Psoas muscle (tissue), 8 donors: ENCODE data around the gene PLEKHH2. TPM values are rescaled to one million over a fixed set of nuclear protein-coding genes. Genes with fewer than 3 reads are reported as not detected.

Experiments used
- ATAC-seq, 4 donors: fragments of 200-7000 bp; cut with Tn5 transposase; one replicate each; pipeline ENCODE4 v1.9.1; 2020; ENCODE audit warnings: moderate library complexity in 3 of 4, mild to moderate bottlenecking in 2 of 4
- DNase-seq, 2 donors: peaks; one replicate each; pipeline ENCODE4 v3.0.0-alpha.2; 2020
- H3K27ac ChIP-seq: fragments of 200-600 bp; one replicate; pipeline ENCODE4 v1.8.0; 2022
- H3K27me3 ChIP-seq, 3 donors: fragments of 200-600 bp in 1 of 3; one replicate each; pipeline versions ENCODE4 v1.6.1 to v1.8.0; 2013 to 2022; ENCODE audit warnings: low read length in 2 of 3, mild to moderate bottlenecking in 2 of 3, moderate library complexity in 1 of 3; ENCODE audit not compliant: insufficient read depth in 3 of 3
- H3K36me3 ChIP-seq, 2 donors: fragments of 200-600 bp in 1 of 2; one replicate each; pipeline versions ENCODE4 v1.6.1 to v1.8.0; 2013 to 2022; ENCODE audit warnings: low read depth in 1 of 2, mild to moderate bottlenecking in 1 of 2, moderate library complexity in 1 of 2; ENCODE audit not compliant: insufficient read depth in 1 of 2
- H3K4me1 ChIP-seq: fragments of 200-600 bp; one replicate; pipeline ENCODE4 v1.8.0; 2022
- H3K4me3 ChIP-seq: fragments of 200-600 bp; one replicate; pipeline ENCODE4 v1.8.0; 2022; ENCODE audit warnings: mild to moderate bottlenecking
- H3K9me3 ChIP-seq: fragments of 200-600 bp; one replicate; pipeline ENCODE4 v1.8.0; 2022
- WGBS, 3 donors: extraction: QIAGEN DNeasy Blood & Tissue Kit; methylation state at CpG; one replicate each; pipeline versions ENCODE4 v1.1.6 to v1.1.7; 2013; 5-methylcytosine and 5-hydroxymethylcytosine counted together
- intact Hi-C, 2 donors: fragments of 100-400 bp; cut with DNase I; formaldehyde crosslinking; loops; one replicate each; pipeline versions ENCODE4 v1.11.0 to v1.14.2; 2022
- polyA plus RNA-seq, 3 donors: library from polyadenylated mRNA; stranded (reverse); fragments of 200-250 nt; gene quantifications; one replicate each; pipeline ENCODE4 v1.2.3, GENCODE V29; 2013
- total RNA-seq, 4 donors: library from RNA; stranded (reverse); fragmentation: NEBNext Ultra II Directional in 2 of 4; extraction: Animal tissue kit (Norgen Biotek cat#: 25700) in 2 of 4; gene quantifications; one replicate each; pipeline versions ENCODE4 v1.2.1 to v1.2.4, GENCODE V29; 2021 to 2023
- TF ChIP-seq, protein P1 (sequence below): fragments of 200-600 bp; IDR thresholded peaks from one replicate; pipeline ENCODE4 v1.8.0; 2022; ENCODE audit warnings: antibody characterized with exemption
- donor health status: healthy with polysubstance abuse.
- donor health status: DM: no; HTN: no; CAD: no; lungs with moderate emphysema.
- donor health status: Bipolar disorder and iron deficiency.
- donor health status: healthy.
- donor health status: DM: yes; HTN: yes; CAD: no.
- donor health status: DM: no; HTN: no; CAD: no.
- donor health status: DM: no; HTN: no; CAD: no.
- donor health status: DM: yes; HTN: yes; CAD: no.

The PLEKHH2 gene
- total and polyA plus RNA-seq, 7 donors: 0.14 to 2.2 (median 0.38) TPM

DNA sequence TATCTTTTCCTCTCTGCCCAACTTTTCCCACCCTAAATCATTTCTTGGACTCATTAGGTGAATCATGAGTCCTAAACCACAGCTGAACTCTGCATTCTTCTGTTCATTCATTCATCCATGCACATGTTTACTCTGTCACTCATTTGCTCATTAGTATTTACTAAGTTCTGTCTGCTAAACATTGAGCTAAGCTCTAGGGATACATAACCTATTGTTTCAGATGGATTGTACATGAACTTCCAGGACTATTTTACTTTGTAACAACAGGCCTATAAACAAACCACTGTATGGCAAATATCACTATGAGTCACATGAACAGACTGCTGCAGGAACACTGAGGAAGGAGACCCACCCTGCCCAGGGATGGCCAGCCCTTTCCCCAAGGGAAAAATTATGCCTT is 122.1 kb downstream of the PLEKHH2 start:
- H3K27ac ChIP-seq: no peak overlapping the region
- no peak for ATAC-seq
- H3K27me3 ChIP-seq: no peaks in the 10 kb centered on the region
- no peaks in the 10 kb centered on the region for H3K9me3 ChIP-seq
- H3K4me3 ChIP-seq: no peak overlapping the region
- H3K4me1 ChIP-seq: no peaks in the 10 kb centered on the region
- DNase-seq: no peak
- TF ChIP-seq, protein P1, sequence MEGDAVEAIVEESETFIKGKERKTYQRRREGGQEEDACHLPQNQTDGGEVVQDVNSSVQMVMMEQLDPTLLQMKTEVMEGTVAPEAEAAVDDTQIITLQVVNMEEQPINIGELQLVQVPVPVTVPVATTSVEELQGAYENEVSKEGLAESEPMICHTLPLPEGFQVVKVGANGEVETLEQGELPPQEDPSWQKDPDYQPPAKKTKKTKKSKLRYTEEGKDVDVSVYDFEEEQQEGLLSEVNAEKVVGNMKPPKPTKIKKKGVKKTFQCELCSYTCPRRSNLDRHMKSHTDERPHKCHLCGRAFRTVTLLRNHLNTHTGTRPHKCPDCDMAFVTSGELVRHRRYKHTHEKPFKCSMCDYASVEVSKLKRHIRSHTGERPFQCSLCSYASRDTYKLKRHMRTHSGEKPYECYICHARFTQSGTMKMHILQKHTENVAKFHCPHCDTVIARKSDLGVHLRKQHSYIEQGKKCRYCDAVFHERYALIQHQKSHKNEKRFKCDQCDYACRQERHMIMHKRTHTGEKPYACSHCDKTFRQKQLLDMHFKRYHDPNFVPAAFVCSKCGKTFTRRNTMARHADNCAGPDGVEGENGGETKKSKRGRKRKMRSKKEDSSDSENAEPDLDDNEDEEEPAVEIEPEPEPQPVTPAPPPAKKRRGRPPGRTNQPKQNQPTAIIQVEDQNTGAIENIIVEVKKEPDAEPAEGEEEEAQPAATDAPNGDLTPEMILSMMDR: no peak
- H3K36me3 ChIP-seq: no peaks in the 10 kb centered on the region
- intact Hi-C loops: no loop called here

DNA sequence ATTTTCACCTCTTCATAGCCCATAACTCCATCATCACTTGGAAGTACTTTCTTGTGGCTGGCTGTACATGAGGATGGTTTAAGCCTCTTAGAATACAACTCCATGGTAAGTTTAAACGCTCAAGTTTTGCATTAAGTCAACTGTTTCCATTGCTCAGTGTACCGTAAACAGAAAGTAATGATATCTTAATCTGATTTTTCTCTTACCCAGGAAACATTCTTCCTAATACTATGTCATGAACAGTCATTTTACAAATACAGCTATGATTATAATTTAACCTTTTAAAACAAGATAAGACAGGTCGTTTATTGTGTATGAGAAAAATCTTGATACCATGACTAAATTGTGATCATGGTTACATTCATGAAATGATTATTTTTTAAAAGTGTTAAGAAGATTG is 125.2 kb downstream of the PLEKHH2 start:
- intact Hi-C loops: no loop called here
- H3K27me3 ChIP-seq: no peaks in the 10 kb centered on the region
- 76 to 85% (median 84%) methylated on average over 3 of the region's 3 CpGs for WGBS, 3 donors
- H3K9me3 ChIP-seq: no peaks in the 10 kb centered on the region
- ATAC-seq (no peak), DNase-seq (no peak)
- TF ChIP-seq, protein P1: no peak
- H3K36me3 ChIP-seq: no peaks in the 10 kb centered on the region
- H3K27ac ChIP-seq: no peak overlapping the region
- H3K4me3 ChIP-seq: no peak overlapping the region
- no peaks in the 10 kb centered on the region for H3K4me1 ChIP-seq

DNA sequence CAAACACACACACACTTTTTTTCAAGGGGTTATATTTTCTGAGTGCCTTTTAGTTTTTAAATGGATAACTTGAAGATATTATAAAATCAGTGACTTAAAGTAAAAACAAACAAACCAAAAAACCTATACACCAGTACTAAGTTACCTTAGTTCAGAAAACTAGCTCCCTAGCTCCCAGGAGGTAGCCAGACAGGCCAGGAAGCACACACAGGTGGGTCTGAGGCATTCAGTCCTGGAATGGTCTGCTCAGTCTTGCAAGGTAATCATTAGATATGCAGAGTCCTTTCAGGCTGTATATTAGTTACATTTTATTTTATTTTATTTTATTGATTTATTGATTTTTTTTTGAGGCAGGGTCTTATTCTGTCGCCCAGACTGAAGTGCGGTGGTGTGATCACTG is 126.0 kb downstream of the PLEKHH2 start:
- DNase-seq: no peak
- Histone ChIP-seq H3K9me3 (no peaks in the 10 kb centered on the region), H3K4me3 (no peak overlapping the region), H3K4me1 (no peaks in the 10 kb centered on the region), H3K36me3 (no peaks in the 10 kb centered on the region), H3K27me3 (no peaks in the 10 kb centered on the region), H3K27ac (no peak overlapping the region)
- WGBS, 3 donors: 97 to 100% (median 97%) methylated on average over 2 of the region's 2 CpGs
- TF ChIP-seq, protein P1: no peak
- intact Hi-C loops: no loop called here
- no peak for ATAC-seq

DNA sequence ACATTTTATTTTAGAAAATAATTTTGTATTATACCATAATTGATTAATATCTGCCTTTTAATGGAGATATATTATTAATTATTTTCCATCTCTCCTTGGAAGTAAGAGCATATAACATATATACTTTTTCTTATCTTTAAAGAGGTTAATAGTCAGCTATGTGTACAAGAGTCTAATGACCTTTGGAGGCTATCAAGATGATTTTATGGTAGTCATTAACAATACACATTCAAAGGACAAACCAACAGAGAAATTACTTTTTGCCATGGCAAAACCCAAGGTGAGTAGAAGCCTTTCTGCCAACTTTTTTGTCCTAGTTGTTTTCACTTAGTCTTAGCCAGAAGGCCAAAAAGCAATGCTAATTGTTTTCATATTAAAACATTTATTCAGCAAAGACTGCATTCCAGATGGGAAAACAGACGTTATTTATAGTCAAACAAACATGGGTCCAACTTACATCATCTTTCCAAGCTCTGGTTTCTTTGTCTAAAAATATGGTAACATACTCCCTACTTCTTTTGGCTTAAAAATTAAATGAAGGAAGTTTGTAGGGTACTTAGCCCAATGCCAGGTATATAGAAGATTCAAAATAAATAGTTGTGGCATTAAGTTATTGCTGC is 127.1 kb downstream of the PLEKHH2 start:
- H3K27ac ChIP-seq: no peak overlapping the region
- H3K36me3 ChIP-seq: no peaks in the 10 kb centered on the region
- no peak for ATAC-seq
- intact Hi-C loops: no loop called here
- no peaks in the 10 kb centered on the region for H3K27me3 ChIP-seq
- 2 to 29% (median 7%) methylated on average over 1 of the region's 1 CpG for WGBS, 3 donors
- no peaks in the 10 kb centered on the region for H3K4me1 ChIP-seq
- TF ChIP-seq, protein P1: no peak
- no peak overlapping the region for H3K4me3 ChIP-seq
- no peak for DNase-seq
- no peaks in the 10 kb centered on the region for H3K9me3 ChIP-seq

DNA sequence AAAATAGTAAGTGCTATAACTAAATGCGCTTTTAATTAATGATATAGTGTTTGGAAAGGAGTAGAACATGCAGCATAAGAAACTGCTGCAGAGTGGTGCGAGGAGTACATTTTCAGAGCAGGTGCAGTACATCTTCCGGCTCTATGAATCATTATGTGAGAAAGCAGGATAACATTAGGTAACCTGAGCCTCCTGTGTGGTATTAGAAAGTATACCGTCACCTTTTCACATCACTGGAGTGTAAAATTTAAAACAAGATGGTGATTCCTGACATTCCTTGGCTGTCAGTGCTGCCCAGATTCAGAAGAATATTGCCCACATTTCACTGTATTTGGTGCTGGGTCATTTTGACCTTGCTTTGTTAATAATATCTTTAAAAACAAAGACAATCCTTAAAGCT is 128.9 kb downstream of the PLEKHH2 start:
- no peaks in the 10 kb centered on the region for H3K36me3 ChIP-seq
- no peak overlapping the region for H3K27ac ChIP-seq
- no peaks in the 10 kb centered on the region for H3K4me1 ChIP-seq
- ATAC-seq: no peak
- no peaks in the 10 kb centered on the region for H3K9me3 ChIP-seq
- H3K4me3 ChIP-seq: no peak overlapping the region
- TF ChIP-seq, protein P1: no peak
- intact Hi-C loops: no loop called here
- 66 to 80% (median 75%) methylated on average over 4 of the region's 4 CpGs for WGBS, 3 donors
- no peaks in the 10 kb centered on the region for H3K27me3 ChIP-seq
- DNase-seq: no peak
